22Rv1 (cell line): ENCODE data around the gene ZFX.

Experiments
- ZFX ChIP-seq: fragments of 450-650 bp; IDR thresholded peaks from 2 replicates; pipeline ENCODE4 v1.6.1; 2017; ENCODE audit warnings: antibody characterized with exemption, borderline replicate concordance
- TF ChIP-seq, protein P1 (sequence below): fragments of 450-650 bp; IDR thresholded peaks from 2 replicates; pipeline ENCODE4 v1.5.1; 2017; ENCODE audit warnings: mild to moderate bottlenecking

GRCh38 chrX:24145303-24146186 is 4.0 kb upstream of the ZFX start:
- TF ChIP-seq, protein P1, sequence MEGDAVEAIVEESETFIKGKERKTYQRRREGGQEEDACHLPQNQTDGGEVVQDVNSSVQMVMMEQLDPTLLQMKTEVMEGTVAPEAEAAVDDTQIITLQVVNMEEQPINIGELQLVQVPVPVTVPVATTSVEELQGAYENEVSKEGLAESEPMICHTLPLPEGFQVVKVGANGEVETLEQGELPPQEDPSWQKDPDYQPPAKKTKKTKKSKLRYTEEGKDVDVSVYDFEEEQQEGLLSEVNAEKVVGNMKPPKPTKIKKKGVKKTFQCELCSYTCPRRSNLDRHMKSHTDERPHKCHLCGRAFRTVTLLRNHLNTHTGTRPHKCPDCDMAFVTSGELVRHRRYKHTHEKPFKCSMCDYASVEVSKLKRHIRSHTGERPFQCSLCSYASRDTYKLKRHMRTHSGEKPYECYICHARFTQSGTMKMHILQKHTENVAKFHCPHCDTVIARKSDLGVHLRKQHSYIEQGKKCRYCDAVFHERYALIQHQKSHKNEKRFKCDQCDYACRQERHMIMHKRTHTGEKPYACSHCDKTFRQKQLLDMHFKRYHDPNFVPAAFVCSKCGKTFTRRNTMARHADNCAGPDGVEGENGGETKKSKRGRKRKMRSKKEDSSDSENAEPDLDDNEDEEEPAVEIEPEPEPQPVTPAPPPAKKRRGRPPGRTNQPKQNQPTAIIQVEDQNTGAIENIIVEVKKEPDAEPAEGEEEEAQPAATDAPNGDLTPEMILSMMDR = no peak
- no peak for TF ChIP-seq ZFX
